SU-DHL-6 (cell line): ENCODE measurements around the gene DGKA.

Experiments
- CTCF ChIP-seq: fragments of 200-600 bp; sonication (generic); IDR thresholded peaks from one replicate; pipeline ENCODE4 v1.5.1; 2017; ENCODE audit warnings: antibody characterized with exemption, mild to moderate bottlenecking, low read length, moderate library complexity; ENCODE audit not compliant: insufficient read depth, poor library complexity, severe bottlenecking
- EZH2phosphoT487 ChIP-seq: fragments of 200-600 bp; sonication (generic), shearing (Covaris generic); conservative IDR thresholded peaks from 2 replicates; pipeline ENCODE4 v1.6.1; 2018; ENCODE audit warnings: mild to moderate bottlenecking, antibody characterized with exemption, low read length, moderate library complexity, mixed read lengths

- TF ChIP-seq CTCF (no peak), EZH2phosphoT487 (no peak)
Observed at GRCh38 chr12:55942577-55943136, 11.7 kb downstream of the DGKA start.
